Activated T-helper 1 cell treated with anti-CD3 and anti-CD28 coated beads, Interleukin-12 subunit alpha, Interleukin-12 subunit beta, Interleukin-2, Interleukin-4 antibody, amounts not matched to agents 30 ng/mL and 10 ng/mL and 1 ng/mL, durations not matched to agents 14 hours and 24 hours and 36 hours (primary cell): Measurements from ENCODE around the gene UBE2V1. TPM values are rescaled to one million over a fixed set of nuclear protein-coding genes. Genes with fewer than 3 reads are reported as not detected.
"Not testable (repeated sequence)": the region's sequence is repeated elsewhere in the genome, so short reads cannot be mapped to it uniquely, and the experiment has no call there.

Source experiments
- DNase-seq: peaks from one replicate; pipeline ENCODE4 v3.0.0; 2021; ENCODE audit warnings: low spot score
- H3K27ac Mint-ChIP-seq: one replicate; pipeline ENCODE4 v1.8.0; 2021; ENCODE audit warnings: mild to moderate bottlenecking, mixed read lengths
- H3K27me3 Mint-ChIP-seq: one replicate; pipeline ENCODE4 v1.8.0; 2022; ENCODE audit warnings: mild to moderate bottlenecking, moderate library complexity, mixed read lengths; ENCODE audit not compliant: insufficient read depth
- H3K36me3 Mint-ChIP-seq: one replicate; pipeline ENCODE4 v1.8.0; 2021; ENCODE audit warnings: low read depth, mixed read lengths
- H3K4me1 Mint-ChIP-seq: one replicate; pipeline ENCODE4 v1.8.0; 2021; ENCODE audit warnings: low read depth, mixed read lengths
- H3K4me3 Mint-ChIP-seq: one replicate; pipeline ENCODE4 v1.8.0; 2021; ENCODE audit warnings: mild to moderate bottlenecking, moderate library complexity, mixed read lengths
- H3K9me3 Mint-ChIP-seq: one replicate; pipeline ENCODE4 v1.8.0; 2021; ENCODE audit warnings: mixed read lengths
- intact Hi-C: fragments of 100-400 bp; cut with micrococcal nuclease; formaldehyde crosslinking; loops from one replicate; pipeline ENCODE4 v1.15.1; 2024
- total RNA-seq: library from RNA; stranded (reverse); gene quantifications from 2 replicates; pipeline ENCODE4 v1.2.3, GENCODE V29; 2022

Gene UBE2V1
- total RNA-seq, 1 donor from 2014 or later: 170 TPM

DNA sequence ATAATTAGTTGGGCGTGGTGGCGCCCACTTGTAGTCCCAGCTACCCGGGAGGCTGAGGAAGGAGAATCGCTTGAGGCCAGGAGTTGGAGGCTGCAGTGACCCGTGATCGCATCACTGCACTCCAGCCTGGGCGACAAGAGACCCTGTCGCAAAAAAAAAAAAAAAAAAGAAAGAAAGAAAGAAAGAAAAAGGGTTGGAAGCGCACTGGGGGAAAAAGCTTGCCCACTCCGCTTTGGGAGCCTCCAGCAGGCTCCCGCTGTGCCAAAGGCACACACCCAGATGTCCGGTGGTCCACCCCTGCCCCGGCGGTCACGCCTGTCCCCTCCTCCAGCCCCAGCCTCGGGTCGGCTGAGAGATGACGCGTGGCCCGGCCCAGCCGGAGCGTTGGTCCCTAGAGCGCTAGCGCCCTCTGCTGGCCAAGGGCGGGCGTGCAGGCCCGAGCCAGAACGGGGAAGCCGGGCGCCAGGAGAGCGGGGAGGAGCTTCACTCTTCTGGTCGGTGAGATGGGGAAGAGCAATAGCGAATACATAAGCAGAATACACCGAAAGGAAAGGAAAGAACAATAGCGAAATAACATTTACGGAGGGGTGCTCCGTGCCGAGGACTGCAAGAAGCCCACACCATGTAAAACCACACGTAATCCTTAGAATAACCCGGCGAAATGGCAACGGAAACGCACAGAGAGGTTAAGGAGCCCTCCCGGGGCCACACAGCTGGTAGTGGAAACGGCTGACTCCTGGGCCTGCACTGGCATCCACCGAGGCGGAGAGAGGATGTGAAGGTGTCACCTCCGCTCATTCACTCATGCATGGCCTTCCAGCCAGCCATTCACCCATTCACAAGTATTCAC, 41.7 kb downstream of the UBE2V1 start:
- no peak overlapping the region for H3K27ac Mint-ChIP-seq
- no peaks in the 10 kb centered on the region for H3K36me3 Mint-ChIP-seq
- DNase-seq: peak; percentile 88
- peaks cover 6% of the 10 kb centered on the region for H3K4me1 Mint-ChIP-seq
- H3K9me3 Mint-ChIP-seq: no peaks in the 10 kb centered on the region
- H3K4me3 Mint-ChIP-seq: peak overlapping the region; percentile 56
- peaks cover 12% of the 10 kb centered on the region for H3K27me3 Mint-ChIP-seq
- intact Hi-C loops: loop anchor here (1.0 kb wide), 4 partner anchors 92 to 183 kb away; partner anchors contain the start of gene RNF114

DNA sequence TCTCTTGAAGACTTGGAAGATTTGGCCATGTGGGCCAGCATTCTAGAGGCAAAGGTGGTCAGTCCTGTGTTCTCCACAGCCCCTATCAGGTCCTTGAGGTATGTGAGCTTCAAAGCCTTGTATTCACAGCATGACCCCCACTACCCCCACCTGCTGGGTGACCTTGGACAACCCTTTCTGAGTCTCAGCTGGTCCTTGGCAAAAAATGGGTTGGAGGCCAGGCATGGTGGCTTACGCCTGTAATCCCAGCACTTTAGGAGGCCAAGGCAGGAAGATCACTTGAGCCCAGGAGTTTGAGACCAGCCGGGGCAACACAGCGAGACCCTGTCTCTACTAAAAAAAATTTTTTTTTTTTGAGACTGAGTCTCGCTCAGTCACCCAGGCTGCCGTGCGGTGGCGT, 42.6 kb downstream of the UBE2V1 start:
- H3K4me1 Mint-ChIP-seq: peaks cover 6% of the 10 kb centered on the region
- H3K27ac Mint-ChIP-seq: no peak overlapping the region
- no peaks in the 10 kb centered on the region for H3K9me3 Mint-ChIP-seq
- intact Hi-C loops: no loop called here
- H3K36me3 Mint-ChIP-seq: no peaks in the 10 kb centered on the region
- no peak for DNase-seq
- peaks cover 12% of the 10 kb centered on the region for H3K27me3 Mint-ChIP-seq
- no peak overlapping the region for H3K4me3 Mint-ChIP-seq

DNA sequence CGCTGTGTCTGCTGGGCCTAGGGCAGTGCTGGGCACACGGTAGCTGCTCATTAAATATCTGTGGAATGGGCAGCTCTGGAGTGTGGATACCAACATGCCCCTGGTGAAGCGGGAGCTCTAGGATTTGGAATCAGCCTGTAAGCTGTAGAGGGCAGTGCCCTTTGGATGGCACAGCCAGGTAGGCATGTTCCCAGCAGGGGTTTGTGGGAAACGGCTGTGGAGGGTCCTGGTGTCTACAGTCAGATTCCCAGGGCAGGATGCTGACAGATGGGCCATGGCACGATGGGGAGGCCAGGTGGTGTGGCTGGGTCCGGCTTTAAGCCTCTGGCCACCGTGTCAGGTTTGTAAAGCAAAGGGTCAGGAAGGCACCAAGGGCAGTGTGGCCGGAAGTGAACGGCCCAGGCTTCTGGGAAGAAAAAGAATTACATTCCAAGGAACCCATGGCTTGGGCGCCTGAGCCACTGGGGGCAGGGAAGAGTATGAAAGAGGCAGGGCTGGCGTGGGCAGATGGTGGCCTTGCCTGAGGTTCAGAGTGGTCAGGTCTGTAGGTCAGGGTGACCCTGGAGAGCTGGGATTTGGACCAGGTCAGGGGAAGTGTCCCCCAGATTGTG, 44.8 kb downstream of the UBE2V1 start:
- Mint-ChIP-seq H3K9me3 (no peaks in the 10 kb centered on the region), H3K36me3 (no peaks in the 10 kb centered on the region), H3K27ac (peak overlapping the region; percentile 69), H3K4me3 (no peak overlapping the region), H3K27me3 (peaks cover 12% of the 10 kb centered on the region), H3K4me1 (peaks cover 6% of the 10 kb centered on the region)
- DNase-seq: no peak
- intact Hi-C loops: no loop called here

DNA sequence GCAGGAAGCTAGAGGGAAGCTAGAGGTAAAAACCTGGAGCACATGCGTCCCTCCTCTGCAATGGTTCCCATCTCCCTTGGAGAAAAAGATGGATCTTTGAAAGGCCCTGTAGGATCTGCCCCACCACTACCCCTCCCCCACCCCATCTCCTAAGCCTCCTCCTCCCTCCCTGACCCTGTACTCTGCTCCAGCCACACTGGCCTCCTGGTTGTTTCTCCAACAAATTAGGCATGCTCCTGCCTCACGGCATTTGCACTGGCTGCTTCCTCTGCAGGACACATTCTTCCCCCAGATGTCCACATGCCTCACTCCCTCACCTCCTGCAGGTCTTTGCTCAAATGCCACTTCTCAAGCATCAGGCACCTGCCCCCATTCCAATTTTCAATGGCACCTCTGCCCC, 45.5 kb downstream of the UBE2V1 start:
- Mint-ChIP-seq H3K4me1 (peaks cover 6% of the 10 kb centered on the region), H3K27ac (no peak overlapping the region), H3K4me3 (no peak overlapping the region), H3K27me3 (peaks cover 12% of the 10 kb centered on the region), H3K36me3 (no peaks in the 10 kb centered on the region), H3K9me3 (no peaks in the 10 kb centered on the region)
- intact Hi-C loops: no loop called here
- DNase-seq: no peak

DNA sequence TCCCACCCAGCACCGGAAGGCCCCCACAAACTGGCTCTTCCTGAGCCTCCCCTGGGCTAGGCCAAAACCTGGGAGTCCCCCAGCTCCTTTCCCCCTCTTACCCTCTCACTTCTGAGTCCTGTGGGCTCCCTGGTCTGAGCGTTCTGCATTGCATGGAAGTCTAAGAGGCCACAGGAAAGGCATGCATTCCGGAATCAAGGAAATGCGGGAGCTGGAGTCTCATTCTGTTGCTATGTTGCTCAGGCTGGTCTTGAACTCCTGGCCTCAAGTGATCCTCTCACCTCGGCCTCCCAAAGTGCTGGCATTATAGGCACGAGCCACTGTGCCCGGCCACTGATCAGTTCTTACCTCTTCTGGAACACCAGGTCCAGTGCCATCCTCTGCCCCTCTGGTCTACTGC, 45.9 kb downstream of the UBE2V1 start:
- H3K27me3 Mint-ChIP-seq: peaks cover 12% of the 10 kb centered on the region
- intact Hi-C loops: no loop called here
- H3K27ac Mint-ChIP-seq: no peak overlapping the region
- H3K4me3 Mint-ChIP-seq: no peak overlapping the region
- peaks cover 6% of the 10 kb centered on the region for H3K4me1 Mint-ChIP-seq
- DNase-seq: no peak
- no peaks in the 10 kb centered on the region for H3K36me3 Mint-ChIP-seq
- H3K9me3 Mint-ChIP-seq: no peaks in the 10 kb centered on the region

DNA sequence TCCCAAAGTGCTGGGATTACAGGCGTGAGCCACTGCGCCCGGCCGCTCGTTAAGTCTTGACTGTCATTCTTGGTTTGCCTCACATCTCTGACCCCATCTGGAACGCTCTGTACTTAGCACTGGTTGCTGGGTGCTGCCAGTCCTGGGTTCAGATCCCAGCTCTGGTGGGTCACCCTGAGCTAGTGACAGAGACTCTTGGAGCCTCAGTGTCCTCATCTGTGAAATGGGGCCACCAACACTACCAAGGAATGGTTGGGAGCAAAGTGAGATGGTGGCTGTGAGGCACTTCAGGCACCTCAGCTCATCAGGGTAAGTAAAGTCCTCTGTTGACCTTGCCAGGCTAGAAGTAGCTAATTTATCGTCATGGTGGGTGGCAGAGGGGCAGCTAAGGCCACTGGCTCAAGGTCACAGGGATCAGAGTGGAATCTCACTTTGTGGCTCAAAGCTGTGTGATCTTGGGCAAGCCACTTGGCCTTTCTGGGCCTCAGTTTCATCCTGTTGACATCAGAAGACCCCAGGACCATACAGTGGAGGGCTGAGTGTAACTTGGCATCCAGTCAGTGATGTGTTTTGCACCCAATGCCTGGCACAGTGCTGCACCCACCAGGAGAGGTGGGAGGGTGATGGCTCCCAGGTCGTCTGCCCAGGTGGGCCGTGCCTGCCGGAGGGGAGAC, 46.7 kb downstream of the UBE2V1 start:
- H3K27ac Mint-ChIP-seq: no peak overlapping the region
- H3K36me3 Mint-ChIP-seq: no peaks in the 10 kb centered on the region
- no peaks in the 10 kb centered on the region for H3K9me3 Mint-ChIP-seq
- DNase-seq: no peak
- intact Hi-C loops: no loop called here
- peaks cover 12% of the 10 kb centered on the region for H3K27me3 Mint-ChIP-seq
- H3K4me3 Mint-ChIP-seq: no peak overlapping the region
- peaks cover 1% of the 10 kb centered on the region for H3K4me1 Mint-ChIP-seq

DNA sequence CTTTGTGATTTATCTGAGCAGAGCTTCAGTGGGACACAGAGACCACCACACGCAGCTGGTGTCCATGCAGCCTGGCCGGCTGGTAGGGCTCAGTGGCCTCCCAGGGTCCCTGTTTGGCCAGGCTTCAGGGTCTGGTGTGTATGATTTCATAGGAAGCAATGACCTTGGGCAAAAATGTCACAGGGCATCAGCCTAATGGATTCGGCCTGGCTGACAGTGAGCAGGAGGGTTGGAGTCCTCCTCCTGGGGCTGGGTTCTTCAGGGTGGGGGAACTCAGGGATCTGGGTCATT, 47.7 kb downstream of the UBE2V1 start:
- Mint-ChIP-seq H3K27me3 (peaks cover 16% of the 10 kb centered on the region), H3K9me3 (no peaks in the 10 kb centered on the region), H3K36me3 (no peaks in the 10 kb centered on the region), H3K27ac (no peak overlapping the region), H3K4me1 (no peaks in the 10 kb centered on the region), H3K4me3 (no peak overlapping the region)
- intact Hi-C loops: no loop called here
- DNase-seq: no peak

DNA sequence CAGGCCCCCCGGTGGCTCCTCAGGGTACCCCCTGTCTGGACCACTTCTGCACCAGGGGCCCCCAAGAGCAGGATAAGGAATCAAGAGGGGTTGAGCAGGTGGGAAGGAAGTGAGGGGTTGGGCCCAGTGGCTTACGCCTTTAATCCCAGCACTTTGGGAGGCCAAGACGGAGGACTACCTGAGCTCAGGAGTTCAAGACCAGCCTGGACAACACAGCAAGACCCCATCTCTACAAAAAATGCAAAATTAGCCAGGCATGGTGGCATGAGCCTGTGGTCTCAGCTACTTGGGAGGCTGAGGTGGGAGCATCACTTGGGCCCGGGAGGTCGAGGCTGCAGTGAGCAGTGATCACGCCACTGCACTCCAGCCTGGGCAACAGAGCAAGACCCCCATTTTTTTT, 49.2 kb downstream of the UBE2V1 start:
- H3K27ac Mint-ChIP-seq, H3K4me3 Mint-ChIP-seq, H3K27me3 Mint-ChIP-seq, intact Hi-C loops, H3K36me3 Mint-ChIP-seq, H3K9me3 Mint-ChIP-seq, H3K4me1 Mint-ChIP-seq, DNase-seq: not testable (repeated sequence)

DNA sequence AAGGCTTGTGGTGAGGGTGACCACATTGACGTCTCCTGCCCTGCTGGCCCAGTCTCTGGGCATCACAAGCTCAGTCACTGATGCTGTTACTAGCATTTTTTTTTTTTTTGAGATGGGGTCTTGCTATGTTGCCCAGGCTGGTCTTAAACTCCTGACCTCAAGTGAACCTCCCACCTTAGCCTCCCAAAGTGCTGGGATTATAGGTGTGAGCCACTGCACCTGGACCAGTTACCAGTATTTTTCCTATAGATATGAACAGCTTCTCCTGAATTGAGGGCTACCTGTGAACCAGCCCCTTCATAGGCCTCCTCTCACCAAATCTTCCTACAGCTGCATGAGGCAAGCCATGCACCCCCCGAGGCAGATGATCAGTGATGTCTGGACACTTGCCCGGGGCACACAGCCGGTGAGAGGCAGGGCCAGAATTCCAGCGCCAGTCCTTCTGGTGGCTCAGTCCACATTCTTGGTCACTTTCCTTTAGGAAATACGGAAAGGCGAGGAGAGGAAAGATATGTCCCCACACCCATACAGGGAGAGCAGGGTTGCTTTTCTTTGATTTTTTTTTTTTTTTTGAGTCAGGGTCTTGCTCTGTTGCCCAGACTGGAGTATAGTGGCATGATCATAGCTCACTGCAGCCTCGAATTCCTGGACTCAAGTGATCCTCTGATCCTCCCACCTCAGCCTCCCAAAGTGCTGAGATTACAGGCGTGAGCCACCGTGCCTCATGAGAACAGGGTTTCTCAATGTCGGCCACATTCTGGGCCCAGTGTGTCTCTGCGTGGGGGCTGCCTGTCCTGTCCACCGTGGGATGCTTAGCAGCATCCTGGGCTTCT, 50.7 kb downstream of the UBE2V1 start:
- H3K4me3 Mint-ChIP-seq: no peak overlapping the region
- H3K27ac Mint-ChIP-seq: no peak overlapping the region
- no peak for DNase-seq
- H3K4me1 Mint-ChIP-seq: no peaks in the 10 kb centered on the region
- no peaks in the 10 kb centered on the region for H3K36me3 Mint-ChIP-seq
- H3K27me3 Mint-ChIP-seq: peaks cover 4% of the 10 kb centered on the region
- H3K9me3 Mint-ChIP-seq: no peaks in the 10 kb centered on the region
- intact Hi-C loops: no loop called here

DNA sequence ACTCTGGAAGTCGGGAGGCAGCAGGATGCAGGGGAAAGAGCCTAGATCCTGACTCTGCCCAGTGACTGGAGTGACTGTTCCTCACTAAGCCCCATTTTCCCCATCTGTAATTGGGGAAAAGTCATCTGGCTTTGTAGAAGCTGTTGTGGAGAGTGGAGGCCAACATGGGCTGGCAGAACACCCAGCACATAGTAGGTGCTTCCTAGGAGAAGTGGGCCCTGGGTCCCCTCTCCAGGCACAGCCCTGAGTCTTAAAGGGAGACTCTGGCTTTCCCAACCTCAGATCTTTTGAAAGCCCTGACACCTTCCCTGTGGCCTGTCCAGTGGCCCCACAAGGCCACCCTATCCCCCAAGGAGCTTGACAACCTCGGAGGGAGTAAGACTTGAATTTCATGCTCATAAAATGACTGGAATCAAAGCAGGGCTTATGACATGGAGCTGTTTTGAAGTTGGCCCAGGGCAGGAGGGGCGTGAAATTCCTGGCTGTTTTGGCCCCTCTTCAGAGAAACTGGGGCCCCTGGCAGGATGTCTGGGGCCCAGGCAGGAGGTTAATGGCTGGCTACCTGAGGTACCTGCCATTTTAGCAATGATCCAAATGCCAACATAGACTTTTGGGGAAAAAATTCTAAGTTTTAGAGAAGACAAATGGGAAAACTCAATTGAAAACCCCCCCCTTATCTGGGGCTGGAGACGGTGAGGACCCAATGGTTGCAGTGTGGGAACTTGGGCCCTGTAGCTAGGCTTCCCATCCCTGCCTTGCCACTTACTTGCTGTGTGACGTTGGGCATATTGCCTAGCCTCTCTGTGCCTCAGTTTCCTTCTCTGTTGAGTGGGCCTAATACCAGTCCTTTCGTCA, 51.6 kb downstream of the UBE2V1 start:
- no peak overlapping the region for H3K4me3 Mint-ChIP-seq
- intact Hi-C loops: no loop called here

DNA sequence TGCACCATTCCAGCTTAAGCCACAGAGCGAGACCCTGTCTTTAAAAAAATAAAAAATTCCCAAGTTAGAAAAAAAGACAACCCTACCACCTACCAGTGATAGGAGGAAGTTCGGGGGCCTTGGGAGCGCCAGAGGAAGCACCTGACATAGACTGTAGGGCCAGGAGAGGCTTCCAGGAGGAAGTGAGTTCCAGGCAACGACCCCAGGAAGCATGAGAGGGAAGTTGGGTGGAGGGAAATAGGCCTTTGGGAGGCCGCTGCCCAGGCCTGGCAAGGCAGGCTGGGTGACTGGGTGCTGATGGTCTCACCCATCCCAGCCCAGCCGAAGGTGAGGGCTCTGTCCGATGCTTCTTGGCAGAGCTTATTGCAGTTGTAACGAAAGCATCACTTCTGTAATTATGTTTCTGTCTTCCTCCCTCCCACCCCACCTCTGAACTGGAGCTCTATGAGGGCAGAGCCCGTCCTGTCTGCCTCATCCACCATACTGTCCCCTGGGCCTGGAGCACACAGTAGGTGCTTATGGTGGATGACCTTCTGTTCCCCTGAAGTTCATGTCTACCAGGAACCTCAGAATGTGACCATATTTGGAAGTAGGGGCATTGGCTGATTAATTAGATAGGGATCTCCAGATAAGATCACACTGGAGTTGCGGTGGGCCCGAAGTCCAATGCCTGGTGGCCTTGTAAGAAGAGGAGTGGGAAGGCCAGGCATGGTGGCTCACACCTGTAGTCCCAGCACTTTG, 54.1 kb downstream of the UBE2V1 start:
- H3K4me3 Mint-ChIP-seq: no peak overlapping the region
- no peaks in the 10 kb centered on the region for H3K4me1 Mint-ChIP-seq
- H3K36me3 Mint-ChIP-seq: no peaks in the 10 kb centered on the region
- H3K9me3 Mint-ChIP-seq: no peaks in the 10 kb centered on the region
- intact Hi-C loops: no loop called here
- H3K27me3 Mint-ChIP-seq: peaks cover 7% of the 10 kb centered on the region
- no peak for DNase-seq
- H3K27ac Mint-ChIP-seq: no peak overlapping the region

More for the DNA sequence above, 51.6 kb downstream of the UBE2V1 start:
- no peaks in the 10 kb centered on the region for H3K36me3 Mint-ChIP-seq
- no peak for DNase-seq
- no peaks in the 10 kb centered on the region for H3K4me1 Mint-ChIP-seq
- peaks cover 4% of the 10 kb centered on the region for H3K27me3 Mint-ChIP-seq
- H3K27ac Mint-ChIP-seq: no peak overlapping the region
- no peaks in the 10 kb centered on the region for H3K9me3 Mint-ChIP-seq

DNA sequence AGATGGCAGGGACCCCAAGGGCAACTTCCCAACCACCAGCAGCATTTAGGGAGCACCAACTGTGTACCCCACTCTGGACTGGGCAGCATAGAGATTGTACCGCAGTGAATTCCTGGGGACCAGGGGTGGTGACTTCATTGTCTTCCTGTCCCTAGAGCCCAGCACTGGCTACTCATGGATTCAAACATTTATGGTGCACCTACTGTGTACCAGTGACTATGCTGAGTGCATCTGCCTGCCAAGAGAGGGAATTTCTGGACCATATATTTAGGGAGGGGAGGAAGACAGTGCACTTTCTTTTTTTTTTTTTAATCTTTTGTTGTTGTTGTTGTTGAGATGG, 55.3 kb downstream of the UBE2V1 start:
- Mint-ChIP-seq H3K4me3 (no peak overlapping the region), H3K4me1 (no peaks in the 10 kb centered on the region), H3K27me3 (peaks cover 7% of the 10 kb centered on the region), H3K36me3 (no peaks in the 10 kb centered on the region), H3K27ac (no peak overlapping the region), H3K9me3 (no peaks in the 10 kb centered on the region)
- intact Hi-C loops: no loop called here
- DNase-seq: no peak
